Activated CD4-positive, alpha-beta T cell treated with anti-CD3 and anti-CD28 coated beads, Interleukin-2, amount 10 ng/mL, durations not matched to agents 7 days and 5 days (primary cell): ENCODE results near the gene HECW1. TPM values are rescaled to one million over a fixed set of nuclear protein-coding genes. Genes with fewer than 3 reads are reported as not detected.

Experiments used
- CTCF ChIA-PET: fragments of 350-600 bp; sonication (Branson Sonifier 250); formaldehyde crosslinking; loops from one replicate; lab custom pipeline; 2021; ENCODE audit warnings: antibody characterized with exemption; lab: Charles Lee
- POLR2A ChIA-PET: fragments of 350-600 bp; sonication (Branson Sonifier 250); formaldehyde crosslinking; loops from one replicate; lab custom pipeline; 2021; ENCODE audit warnings: antibody characterized with exemption; lab: Charles Lee
- DNase-seq: peaks from one replicate; pipeline ENCODE4 v3.0.0-alpha.2; 2020
- H3K27ac Mint-ChIP-seq: one replicate; pipeline ENCODE4 v1.8.0; 2021; ENCODE audit warnings: mild to moderate bottlenecking, moderate library complexity, mixed read lengths
- H3K27me3 Mint-ChIP-seq: one replicate; pipeline ENCODE4 v1.8.0; 2021; ENCODE audit warnings: mixed read lengths
- H3K36me3 Mint-ChIP-seq: one replicate; pipeline ENCODE4 v1.8.0; 2021; ENCODE audit warnings: low read depth, mixed read lengths
- H3K4me1 Mint-ChIP-seq: one replicate; pipeline ENCODE4 v1.8.0; 2021; ENCODE audit warnings: mixed read lengths
- H3K4me3 Mint-ChIP-seq: one replicate; pipeline ENCODE4 v1.8.0; 2021; ENCODE audit warnings: mild to moderate bottlenecking, moderate library complexity, mixed read lengths
- H3K9me3 Mint-ChIP-seq: one replicate; pipeline ENCODE4 v1.8.0; 2021; ENCODE audit warnings: mixed read lengths
- total RNA-seq, 2 experiments: library from RNA; stranded (reverse); gene quantifications; one replicate each; pipeline ENCODE4 v1.2.3, GENCODE V29; 2021

The HECW1 gene
- total RNA-seq, 2 experiments from 2014 or later: not detected

DNA sequence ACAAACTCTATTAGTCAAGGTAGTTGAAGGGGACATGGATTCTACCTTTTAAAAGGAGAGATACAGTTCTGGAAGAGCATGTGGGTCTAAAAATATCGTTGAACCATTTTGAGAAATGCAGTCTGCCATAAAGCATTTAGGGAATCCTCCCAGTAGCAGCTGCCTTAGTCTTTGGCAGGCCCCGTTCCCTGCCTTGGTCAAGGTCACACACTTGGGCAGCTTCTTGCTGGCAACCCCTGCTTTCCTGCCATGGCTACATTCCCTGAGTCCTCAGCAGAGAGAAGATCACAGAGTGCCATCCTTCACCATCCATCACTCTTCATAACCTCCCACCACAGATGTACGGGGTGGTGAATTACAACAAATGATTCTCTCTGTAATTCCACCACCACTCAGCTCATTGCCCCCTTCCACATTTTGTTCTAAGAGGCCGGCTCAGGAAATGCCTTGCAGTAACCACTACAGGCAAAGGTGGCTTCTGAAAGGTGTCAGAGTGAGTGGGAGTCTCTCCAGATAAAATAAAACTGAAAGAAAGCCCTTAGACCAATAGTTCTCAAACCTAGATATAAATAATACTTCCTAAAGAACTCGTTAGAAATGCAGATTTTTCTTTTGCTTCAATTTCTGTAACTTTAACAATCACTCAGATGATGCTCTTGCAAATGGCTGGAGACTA lies 349.0 kb downstream of the HECW1 start:
- Mint-ChIP-seq H3K27ac (no peak overlapping the region), H3K4me3 (no peak overlapping the region), H3K27me3 (peaks cover 5% of the 10 kb centered on the region), H3K4me1 (no peaks in the 10 kb centered on the region), H3K36me3 (no peaks in the 10 kb centered on the region), H3K9me3 (no peaks in the 10 kb centered on the region)
- ChIA-PET CTCF (interaction anchor here (1.1 kb wide), 1 partner anchor 377 kb away, joined by 3 read pairs; no protein-coding TSS in a partner anchor), POLR2A (no interaction called here)
- no peak for DNase-seq

GRCh38 chr7:43462836-43463235 lies 350.4 kb downstream of the HECW1 start:
- Mint-ChIP-seq H3K4me1 (no peaks in the 10 kb centered on the region), H3K9me3 (no peaks in the 10 kb centered on the region), H3K27ac (no peak overlapping the region), H3K36me3 (no peaks in the 10 kb centered on the region), H3K4me3 (no peak overlapping the region), H3K27me3 (peaks cover 4% of the 10 kb centered on the region)
- ChIA-PET CTCF (interaction anchor here (0.8 to 1.4 kb wide), 2 partner anchors 9 to 47 kb away, joined by 3 to 4 read pairs; no protein-coding TSS in a partner anchor), POLR2A (no interaction called here)
- DNase-seq: no peak

DNA sequence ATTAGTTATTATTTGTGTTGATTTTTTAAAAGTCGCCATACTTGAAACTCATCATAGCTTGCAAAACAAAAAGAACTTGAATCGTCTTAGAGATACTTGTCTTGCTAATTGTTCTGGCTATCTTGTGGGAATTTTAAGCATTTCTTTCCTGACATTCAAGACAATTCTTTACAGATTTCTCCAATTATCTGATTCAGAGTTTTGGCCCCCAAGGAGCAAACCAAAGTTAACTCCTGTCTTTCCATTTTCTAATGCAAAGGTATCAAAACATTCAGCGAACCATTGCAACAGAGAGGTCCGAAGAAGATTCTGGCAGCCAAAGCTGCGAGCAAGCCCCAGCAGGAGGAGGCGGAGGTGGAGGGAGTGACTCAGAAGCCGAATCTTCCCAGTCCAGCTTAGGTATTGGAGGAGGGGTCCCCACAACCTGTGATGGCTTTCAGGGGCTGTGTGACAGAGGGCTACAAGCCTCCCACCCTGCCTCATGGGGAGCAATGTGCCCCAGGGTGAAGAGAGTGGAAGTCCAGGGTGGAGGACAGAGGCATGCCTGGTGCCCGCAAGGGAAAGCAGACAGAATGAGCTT lies 351.0 kb downstream of the HECW1 start:
- no peak overlapping the region for H3K4me3 Mint-ChIP-seq
- H3K9me3 Mint-ChIP-seq: no peaks in the 10 kb centered on the region
- no peaks in the 10 kb centered on the region for H3K36me3 Mint-ChIP-seq
- H3K27me3 Mint-ChIP-seq: peaks cover 1% of the 10 kb centered on the region
- DNase-seq: no peak
- CTCF ChIA-PET: interaction anchor here (1.2 to 1.4 kb wide), 2 partner anchors 8 to 9 kb away, joined by 3 to 4 read pairs; no protein-coding TSS in a partner anchor
- H3K4me1 Mint-ChIP-seq: no peaks in the 10 kb centered on the region
- H3K27ac Mint-ChIP-seq: no peak overlapping the region
- POLR2A ChIA-PET: no interaction called here

DNA sequence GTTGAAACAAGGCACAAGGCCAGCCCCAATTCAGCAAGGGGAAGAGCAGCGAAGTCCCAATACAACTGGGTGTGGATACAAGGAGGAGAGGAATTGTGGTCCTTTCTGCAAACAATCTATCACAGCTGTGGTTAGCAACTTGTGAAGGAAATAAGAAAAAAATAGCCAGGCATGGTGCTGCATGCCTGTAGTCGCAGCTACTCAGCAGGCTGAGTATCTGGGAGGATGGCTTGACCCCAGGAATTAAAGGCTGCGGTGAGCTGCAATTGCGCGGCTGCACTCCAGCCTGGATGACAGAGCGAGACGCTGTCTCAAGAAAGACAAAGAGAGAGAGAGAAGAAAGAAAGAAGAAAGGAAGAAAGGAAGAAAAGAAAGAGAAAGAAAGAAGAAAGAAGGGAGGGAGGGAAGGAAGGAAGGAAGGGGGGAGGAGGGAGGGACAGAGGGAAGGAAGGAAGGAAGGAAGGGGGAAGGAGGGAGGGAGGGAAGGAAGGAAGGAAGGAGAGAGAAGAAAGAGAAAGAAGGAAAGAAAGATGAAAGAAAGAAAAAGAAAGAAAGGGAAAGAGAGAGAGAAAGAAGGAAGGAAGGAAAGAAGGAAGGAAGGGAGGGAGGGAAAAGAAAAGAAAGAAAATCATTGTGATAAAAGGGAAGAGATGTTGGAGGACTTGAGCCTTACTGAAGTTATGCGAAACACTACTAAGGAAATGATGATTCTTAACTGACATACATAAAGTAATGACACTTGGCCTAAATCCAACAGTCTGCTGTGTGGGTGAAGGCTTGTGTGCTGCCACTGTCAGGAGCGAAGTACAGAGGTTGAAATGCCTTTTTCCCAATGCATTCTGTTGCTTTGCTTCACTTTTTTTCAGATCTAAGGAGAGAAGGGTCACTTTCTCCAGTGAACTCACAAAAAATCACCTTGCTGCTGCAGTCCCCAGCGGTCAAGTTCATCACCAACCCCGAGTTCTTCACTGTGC lies 353.4 kb downstream of the HECW1 start:
- POLR2A ChIA-PET: no interaction called here
- Mint-ChIP-seq H3K4me3 (no peak overlapping the region), H3K27ac (no peak overlapping the region), H3K9me3 (no peaks in the 10 kb centered on the region), H3K4me1 (no peaks in the 10 kb centered on the region), H3K27me3 (peaks cover 1% of the 10 kb centered on the region), H3K36me3 (no peaks in the 10 kb centered on the region)
- CTCF ChIA-PET: interaction anchor here (0.6 kb wide), 1 partner anchor 526 kb away, joined by 3 read pairs; no protein-coding TSS in a partner anchor
- DNase-seq: no peak

GRCh38 chr7:43467406-43467805 lies 355.0 kb downstream of the HECW1 start:
- Mint-ChIP-seq H3K36me3 (no peaks in the 10 kb centered on the region), H3K27ac (no peak overlapping the region), H3K4me1 (no peaks in the 10 kb centered on the region), H3K4me3 (no peak overlapping the region), H3K9me3 (no peaks in the 10 kb centered on the region), H3K27me3 (peaks cover 1% of the 10 kb centered on the region)
- POLR2A ChIA-PET: no interaction called here
- no peak for DNase-seq
- CTCF ChIA-PET: interaction anchor here (1.1 kb wide), 1 partner anchor 28 kb away, joined by 5 read pairs; no protein-coding TSS in a partner anchor

- POLR2A ChIA-PET: no interaction called here
- Mint-ChIP-seq H3K4me1 (no peaks in the 10 kb centered on the region), H3K9me3 (no peaks in the 10 kb centered on the region), H3K27me3 (peaks cover 1% of the 10 kb centered on the region), H3K27ac (no peak overlapping the region), H3K36me3 (no peaks in the 10 kb centered on the region), H3K4me3 (no peak overlapping the region)
- DNase-seq: no peak
- CTCF ChIA-PET: interaction anchor here (1.1 kb wide), 1 partner anchor 28 kb away, joined by 5 read pairs; no protein-coding TSS in a partner anchor
Observed at GRCh38 chr7:43467846-43468245, 355.4 kb downstream of the HECW1 start.

DNA sequence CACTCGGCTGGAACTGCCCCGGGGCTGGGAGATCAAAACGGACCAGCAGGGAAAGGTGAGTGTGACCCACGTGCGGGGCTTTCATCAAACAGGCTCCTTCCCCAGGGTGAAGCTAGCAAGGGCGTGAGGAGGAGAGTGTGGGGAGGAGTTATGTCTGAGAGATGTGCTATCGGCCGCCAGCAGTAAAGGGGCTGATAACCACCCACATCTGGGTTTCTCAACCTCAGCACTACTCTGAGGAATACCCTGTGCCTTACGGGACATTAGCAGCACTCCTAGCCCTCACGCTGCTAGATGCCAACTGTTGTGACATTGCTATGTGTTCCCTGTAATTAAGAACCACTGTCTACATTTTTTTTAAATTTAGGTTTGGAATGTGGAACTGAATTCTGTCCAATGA lies 356.6 kb downstream of the HECW1 start:
- CTCF ChIA-PET: interaction anchor here (1.6 kb wide), 1 partner anchor 20 kb away, joined by 3 read pairs; no protein-coding TSS in a partner anchor
- no peak for DNase-seq
- Mint-ChIP-seq H3K36me3 (no peaks in the 10 kb centered on the region), H3K4me3 (no peak overlapping the region), H3K27me3 (peaks cover 1% of the 10 kb centered on the region), H3K4me1 (no peaks in the 10 kb centered on the region), H3K9me3 (no peaks in the 10 kb centered on the region), H3K27ac (no peak overlapping the region)
- POLR2A ChIA-PET: no interaction called here

DNA sequence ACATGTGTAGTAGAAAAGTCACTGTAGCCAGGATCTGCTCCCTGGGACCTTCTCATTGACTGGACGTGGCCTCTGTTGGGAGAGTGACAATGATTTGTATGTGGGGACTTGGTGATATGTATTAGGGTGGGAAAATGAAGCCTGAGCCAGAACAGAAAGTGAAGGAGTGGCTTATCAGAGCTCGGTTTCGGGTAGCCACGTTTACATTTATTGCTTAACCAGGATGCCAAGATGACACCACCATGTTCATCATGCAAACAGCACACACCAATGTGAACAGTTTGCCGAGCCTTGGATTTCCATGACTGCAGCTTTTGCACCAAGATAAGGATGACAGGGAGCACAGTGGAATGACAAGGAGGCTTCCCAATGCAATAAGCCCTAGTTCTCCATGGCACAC lies 357.7 kb downstream of the HECW1 start:
- CTCF ChIA-PET: interaction anchor here (1.6 kb wide), 1 partner anchor 19 kb away, joined by 3 read pairs; no protein-coding TSS in a partner anchor
- Mint-ChIP-seq H3K27ac (no peak overlapping the region), H3K4me1 (no peaks in the 10 kb centered on the region), H3K27me3 (peaks cover 5% of the 10 kb centered on the region), H3K36me3 (no peaks in the 10 kb centered on the region), H3K9me3 (no peaks in the 10 kb centered on the region), H3K4me3 (no peak overlapping the region)
- no peak for DNase-seq
- POLR2A ChIA-PET: no interaction called here

DNA sequence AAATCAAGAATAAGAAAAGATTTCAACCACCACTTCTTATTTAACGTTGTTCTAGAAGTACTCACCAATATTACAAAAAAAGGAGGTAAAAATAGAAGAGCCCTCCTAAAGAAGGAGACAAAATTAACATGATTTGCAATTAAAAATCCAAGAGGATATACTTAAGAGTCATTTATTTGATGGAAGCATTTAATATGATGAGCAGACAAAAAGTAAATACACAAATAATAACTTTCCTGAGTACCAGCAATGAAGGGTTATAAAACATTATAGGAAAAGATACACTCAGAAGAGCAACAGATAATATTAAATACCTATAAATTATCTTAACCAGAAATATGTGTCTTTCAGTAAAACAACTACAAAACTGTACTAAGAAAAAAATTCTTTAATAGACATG lies 363.5 kb downstream of the HECW1 start:
- no peaks in the 10 kb centered on the region for H3K9me3 Mint-ChIP-seq
- no peak overlapping the region for H3K27ac Mint-ChIP-seq
- DNase-seq: no peak
- H3K36me3 Mint-ChIP-seq: no peaks in the 10 kb centered on the region
- H3K4me3 Mint-ChIP-seq: no peak overlapping the region
- ChIA-PET POLR2A (no interaction called here), CTCF (no interaction called here)
- peaks cover 2% of the 10 kb centered on the region for H3K4me1 Mint-ChIP-seq
- H3K27me3 Mint-ChIP-seq: peaks cover 7% of the 10 kb centered on the region

GRCh38 chr7:43476896-43477295 lies 364.4 kb downstream of the HECW1 start:
- ChIA-PET POLR2A (no interaction called here), CTCF (no interaction called here)
- no peak for DNase-seq
- Mint-ChIP-seq H3K4me3 (no peak overlapping the region), H3K27ac (no peak overlapping the region), H3K36me3 (no peaks in the 10 kb centered on the region), H3K27me3 (peaks cover 8% of the 10 kb centered on the region), H3K9me3 (no peaks in the 10 kb centered on the region), H3K4me1 (peaks cover 2% of the 10 kb centered on the region)

GRCh38 chr7:43479042-43479441 lies 366.6 kb downstream of the HECW1 start:
- H3K36me3 Mint-ChIP-seq: no peaks in the 10 kb centered on the region
- ChIA-PET CTCF (interaction anchor here (1.4 to 1.9 kb wide), 2 partner anchors 19 to 23 kb away, joined by 3 to 5 read pairs; no protein-coding TSS in a partner anchor), POLR2A (no interaction called here)
- H3K4me3 Mint-ChIP-seq: no peak overlapping the region
- H3K27ac Mint-ChIP-seq: no peak overlapping the region
- H3K9me3 Mint-ChIP-seq: no peaks in the 10 kb centered on the region
- peaks cover 9% of the 10 kb centered on the region for H3K27me3 Mint-ChIP-seq
- H3K4me1 Mint-ChIP-seq: peaks cover 2% of the 10 kb centered on the region
- DNase-seq: no peak

DNA sequence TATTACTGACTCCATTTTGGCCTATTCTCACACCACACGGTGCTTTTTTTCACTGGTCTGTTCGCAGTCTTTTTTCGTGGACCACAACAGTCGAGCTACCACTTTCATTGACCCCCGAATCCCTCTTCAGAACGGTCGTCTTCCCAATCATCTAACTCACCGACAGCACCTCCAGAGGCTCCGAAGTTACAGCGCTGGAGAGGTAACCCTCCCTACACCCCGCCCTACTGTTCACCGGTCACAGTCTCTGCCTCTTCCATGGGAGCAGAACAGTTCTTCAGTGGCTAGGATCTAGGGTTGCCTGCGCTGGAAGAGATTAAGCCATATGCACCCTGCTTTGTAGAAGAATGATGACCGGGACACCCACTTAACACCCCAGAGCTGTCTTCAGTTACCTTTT lies 367.1 kb downstream of the HECW1 start:
- Mint-ChIP-seq H3K27ac (no peak overlapping the region), H3K4me3 (no peak overlapping the region), H3K9me3 (no peaks in the 10 kb centered on the region), H3K36me3 (no peaks in the 10 kb centered on the region), H3K4me1 (peaks cover 2% of the 10 kb centered on the region), H3K27me3 (peaks cover 9% of the 10 kb centered on the region)
- no peak for DNase-seq
- ChIA-PET POLR2A (no interaction called here), CTCF (interaction anchor here (1.4 kb wide), 1 partner anchor 23 kb away, joined by 3 read pairs; no protein-coding TSS in a partner anchor)
